Neural progenitor cell (in vitro differentiated cells): ENCODE data around the gene SOCS6. TPM values are rescaled to one million over a fixed set of nuclear protein-coding genes. Genes with fewer than 3 reads are reported as not detected.

Experiments used
- DNase-seq: peaks from one replicate; pipeline ENCODE4 v3.0.0-alpha.2; 2016; ENCODE audit warnings: low spot score
- H2AFZ ChIP-seq: fragments of 200-600 bp; sonication (generic); replicated peaks from 2 replicates; pipeline ENCODE4 v1.6.1; 2016; ENCODE audit warnings: antibody characterized with exemption
- H3F3A ChIP-seq: fragments of 200-600 bp; sonication (generic); 2 replicates; pipeline ENCODE4 v1.6.1; 2016; ENCODE audit warnings: antibody characterized with exemption, low read depth
- H3K27ac ChIP-seq: fragments of 200-600 bp; sonication (generic); 2 replicates; pipeline ENCODE4 v1.5.1; 2016; ENCODE audit warnings: mild to moderate bottlenecking
- H3K27me3 ChIP-seq: fragments of 200-600 bp; sonication (generic); 2 replicates; pipeline ENCODE4 v1.6.1; 2016; ENCODE audit warnings: mild to moderate bottlenecking, moderate library complexity
- H3K36me3 ChIP-seq: fragments of 200-600 bp; sonication (generic); 2 replicates; pipeline ENCODE4 v1.5.1; 2016
- H3K4me1 ChIP-seq: fragments of 200-600 bp; sonication (generic); 2 replicates; pipeline ENCODE4 v1.6.1; 2016; ENCODE audit warnings: mixed run types
- H3K4me2 ChIP-seq: fragments of 200-600 bp; sonication (generic); 2 replicates; pipeline ENCODE4 v1.6.1; 2016
- H3K4me3 ChIP-seq: fragments of 200-600 bp; sonication (generic); 2 replicates; pipeline ENCODE4 v1.5.1; 2016
- H3K79me2 ChIP-seq: fragments of 200-600 bp; sonication (generic); 2 replicates; pipeline ENCODE4 v1.6.1; 2016; ENCODE audit warnings: low read depth
- H3K9ac ChIP-seq: fragments of 200-600 bp; sonication (generic); 2 replicates; pipeline ENCODE4 v1.6.1; 2016
- H3K9me3 ChIP-seq: fragments of 200-600 bp; sonication (generic); 2 replicates; pipeline ENCODE4 v1.5.1; 2016; ENCODE audit warnings: low read depth
- H4K20me1 ChIP-seq: fragments of 200-600 bp; sonication (generic); 2 replicates; pipeline ENCODE4 v1.6.1; 2016; ENCODE audit warnings: low read depth
- H3K27ac Mint-ChIP-seq: 3 replicates; pipeline ENCODE4 v1.8.0; 2021; ENCODE audit warnings: mixed read lengths
- H3K27me3 Mint-ChIP-seq: 2 replicates; pipeline ENCODE4 v1.8.0; 2022; ENCODE audit warnings: low read depth, mild to moderate bottlenecking, inconsistent platforms, moderate library complexity, mixed read lengths; ENCODE audit not compliant: insufficient read depth
- H3K36me3 Mint-ChIP-seq: 3 replicates; pipeline ENCODE4 v1.8.0; 2021; ENCODE audit warnings: mixed read lengths
- H3K4me1 Mint-ChIP-seq: 3 replicates; pipeline ENCODE4 v1.8.0; 2021; ENCODE audit warnings: mixed read lengths
- H3K4me3 Mint-ChIP-seq: 3 replicates; pipeline ENCODE4 v1.8.0; 2021; ENCODE audit warnings: mild to moderate bottlenecking, moderate library complexity, mixed read lengths
- H3K9me3 Mint-ChIP-seq: 3 replicates; pipeline ENCODE4 v1.8.0; 2020; ENCODE audit warnings: mixed read lengths
- CTCF ChIP-seq: fragments of 200-600 bp; sonication (generic); IDR thresholded peaks from 2 replicates; pipeline ENCODE4 v1.5.1; 2017; ENCODE audit warnings: antibody characterized with exemption, mild to moderate bottlenecking
- EZH2 ChIP-seq: fragments of 200-600 bp; sonication (generic); IDR thresholded peaks from 2 replicates; pipeline ENCODE4 v1.6.1; 2017; ENCODE audit warnings: antibody characterized with exemption, mild to moderate bottlenecking, moderate library complexity
- EZH2phosphoT487 ChIP-seq: fragments of 200-600 bp; sonication (generic); IDR thresholded peaks from 2 replicates; pipeline ENCODE4 v1.6.1; 2017; ENCODE audit warnings: antibody characterized with exemption
- total RNA-seq: library from RNA; depleted of rRNA; stranded (reverse); fragments of >200 nt; gene quantifications from 2 replicates; pipeline ENCODE4 v1.2.3, GENCODE V29; 2015; ENCODE audit warnings: low replicate concordance

Gene SOCS6
- total RNA-seq, 1 donor from 2014 or later: 45.1 TPM

GRCh38 chr18:70273021-70273420, 15.8 kb upstream of the SOCS6 start:
- no peak overlapping the region for H3K9ac ChIP-seq
- H4K20me1 ChIP-seq: no peaks in the 10 kb centered on the region
- H3F3A ChIP-seq: no peaks in the 10 kb centered on the region
- H3K9me3 ChIP-seq: peaks cover 4% of the 10 kb centered on the region
- Mint-ChIP-seq H3K9me3 (peaks cover 29% of the 10 kb centered on the region), H3K27ac (no peak overlapping the region), H3K36me3 (no peaks in the 10 kb centered on the region), H3K4me3 (no peak overlapping the region), H3K4me1 (no peaks in the 10 kb centered on the region), H3K27me3 (no peaks in the 10 kb centered on the region)
- H3K4me2 ChIP-seq: no peak overlapping the region
- no peak overlapping the region for H3K4me3 ChIP-seq
- no peak overlapping the region for H2AFZ ChIP-seq
- H3K36me3 ChIP-seq: no peaks in the 10 kb centered on the region
- H3K27me3 ChIP-seq: no peaks in the 10 kb centered on the region
- TF ChIP-seq EZH2phosphoT487: no peak
- TF ChIP-seq CTCF: no peak
- TF ChIP-seq EZH2: no peak
- peaks cover 5% of the 10 kb centered on the region for H3K4me1 ChIP-seq
- no peak for DNase-seq
- H3K27ac ChIP-seq: no peak overlapping the region
- H3K79me2 ChIP-seq: no peaks in the 10 kb centered on the region

- no peak overlapping the region for H3K27ac ChIP-seq
These were observed 12.2 kb upstream of the SOCS6 start for GRCh38 chr18:70276416-70277191.

GRCh38 chr18:70279470-70279869, 9.4 kb upstream of the SOCS6 start:
- Mint-ChIP-seq H3K9me3 (no peaks in the 10 kb centered on the region), H3K36me3 (no peaks in the 10 kb centered on the region), H3K27me3 (no peaks in the 10 kb centered on the region), H3K4me1 (no peaks in the 10 kb centered on the region), H3K4me3 (no peak overlapping the region), H3K27ac (no peak overlapping the region)
- H3K36me3 ChIP-seq: no peaks in the 10 kb centered on the region
- no peaks in the 10 kb centered on the region for H3K27me3 ChIP-seq
- no peaks in the 10 kb centered on the region for H3F3A ChIP-seq
- no peak for DNase-seq
- no peaks in the 10 kb centered on the region for H4K20me1 ChIP-seq
- H3K4me3 ChIP-seq: no peak overlapping the region
- H3K4me1 ChIP-seq: peaks cover 5% of the 10 kb centered on the region
- H3K4me2 ChIP-seq: no peak overlapping the region
- H3K79me2 ChIP-seq: no peaks in the 10 kb centered on the region
- H3K9me3 ChIP-seq: no peaks in the 10 kb centered on the region
- no peak overlapping the region for H2AFZ ChIP-seq
- no peak overlapping the region for H3K27ac ChIP-seq
- H3K9ac ChIP-seq: no peak overlapping the region
- TF ChIP-seq CTCF (no peak), EZH2 (no peak), EZH2phosphoT487 (no peak)

More at GRCh38 chr18:70276416-70277191, 12.2 kb upstream of the SOCS6 start:
- H4K20me1 ChIP-seq: no peaks in the 10 kb centered on the region
- peaks cover 4% of the 10 kb centered on the region for H3K9me3 ChIP-seq
- Mint-ChIP-seq H3K4me1 (no peaks in the 10 kb centered on the region), H3K27me3 (no peaks in the 10 kb centered on the region), H3K4me3 (no peak overlapping the region), H3K36me3 (no peaks in the 10 kb centered on the region), H3K9me3 (peaks cover 15% of the 10 kb centered on the region), H3K27ac (no peak overlapping the region)
- H3K27me3 ChIP-seq: no peaks in the 10 kb centered on the region
- peaks cover 5% of the 10 kb centered on the region for H3K4me1 ChIP-seq
- H3K36me3 ChIP-seq: no peaks in the 10 kb centered on the region
- TF ChIP-seq EZH2 (no peak), EZH2phosphoT487 (no peak), CTCF (no peak)
- no peak overlapping the region for H2AFZ ChIP-seq
- no peaks in the 10 kb centered on the region for H3F3A ChIP-seq
- no peak overlapping the region for H3K9ac ChIP-seq
- H3K4me2 ChIP-seq: no peak overlapping the region
- no peak for DNase-seq
- no peak overlapping the region for H3K4me3 ChIP-seq
- no peaks in the 10 kb centered on the region for H3K79me2 ChIP-seq
